HG02642 (cell line): ENCODE data around the gene ARHGAP6.

Experiments
- ATAC-seq: cut with Tn5 transposase; IDR thresholded peaks from one replicate; pipeline ENCODE4 v1.9.1; 2021; ENCODE audit warnings: mild to moderate bottlenecking; ENCODE audit not compliant: unreplicated experiment, poor library complexity

ARHGAP6 gene

DNA sequence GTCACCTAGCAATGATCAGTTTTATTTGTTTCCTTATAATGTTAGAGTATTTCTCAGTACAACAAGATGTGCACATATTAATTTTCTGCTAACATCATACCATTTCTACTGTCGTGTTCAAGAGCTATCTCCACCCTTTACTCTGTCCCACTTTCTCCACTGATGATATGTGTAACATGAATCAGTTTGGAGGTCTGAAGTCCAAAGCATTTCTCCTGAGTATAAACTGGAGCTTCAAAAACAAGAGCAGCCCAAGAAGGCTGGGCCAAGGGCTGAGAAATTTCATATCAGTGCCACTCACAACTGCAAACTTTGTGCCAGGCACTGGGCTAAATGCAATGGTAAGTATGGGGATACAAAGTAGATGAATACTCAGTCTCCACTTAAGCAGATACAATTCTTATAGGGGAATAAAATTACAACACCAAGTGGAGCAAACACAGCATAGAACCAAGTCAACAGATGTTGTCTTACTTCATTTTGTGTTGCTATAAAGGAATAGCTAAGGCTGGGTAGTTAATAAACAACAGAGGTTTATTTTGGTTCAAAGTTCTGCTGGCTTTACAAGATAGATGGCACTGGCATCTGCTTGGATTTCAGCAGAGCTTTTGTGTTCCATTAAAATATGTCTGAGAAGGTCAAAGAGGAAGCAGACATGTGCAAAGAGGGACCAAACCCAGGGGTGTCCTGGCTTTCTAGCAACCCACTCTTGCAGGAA lies 328.3 kb downstream of the ARHGAP6 start:
- ATAC-seq, result no peak

DNA sequence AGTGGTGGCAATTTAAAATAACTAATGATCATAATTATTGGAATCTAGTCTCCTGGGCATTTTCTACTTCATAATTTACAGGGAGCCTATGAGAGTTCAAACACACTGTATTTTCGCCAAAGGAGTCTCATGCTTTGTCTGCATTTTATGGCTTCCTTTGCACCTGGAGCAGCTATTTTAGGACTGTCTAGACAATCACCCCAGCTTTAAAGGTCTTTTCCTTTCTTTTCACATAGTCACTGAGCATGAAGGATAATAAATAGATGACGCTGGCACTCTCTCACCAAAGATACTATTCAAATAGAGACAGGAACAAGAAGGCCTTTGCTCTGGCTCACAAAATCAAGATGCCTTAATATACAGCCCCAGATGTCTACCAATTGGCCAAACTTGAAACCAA lies 329.5 kb downstream of the ARHGAP6 start:
- no peak for ATAC-seq

DNA sequence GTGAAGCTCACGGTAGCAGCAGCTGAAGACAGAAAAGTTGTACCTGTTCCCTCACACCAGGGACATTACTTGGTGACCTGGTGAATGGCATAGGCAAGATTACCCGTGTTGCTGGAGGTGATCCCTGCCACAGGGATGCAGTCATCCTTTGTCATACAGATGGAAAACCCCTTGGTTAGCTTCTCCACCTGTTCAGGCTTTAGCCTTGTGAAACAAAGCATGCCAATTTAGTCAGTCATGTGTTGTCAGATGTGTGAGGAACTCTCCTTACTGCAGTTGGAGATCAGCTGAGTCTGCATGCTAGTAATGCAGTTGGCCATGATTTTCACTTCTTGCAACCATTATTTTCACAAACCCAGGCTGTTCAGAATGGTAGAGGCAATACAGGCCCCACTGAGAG lies 331.6 kb downstream of the ARHGAP6 start:
- ATAC-seq, result no peak

DNA sequence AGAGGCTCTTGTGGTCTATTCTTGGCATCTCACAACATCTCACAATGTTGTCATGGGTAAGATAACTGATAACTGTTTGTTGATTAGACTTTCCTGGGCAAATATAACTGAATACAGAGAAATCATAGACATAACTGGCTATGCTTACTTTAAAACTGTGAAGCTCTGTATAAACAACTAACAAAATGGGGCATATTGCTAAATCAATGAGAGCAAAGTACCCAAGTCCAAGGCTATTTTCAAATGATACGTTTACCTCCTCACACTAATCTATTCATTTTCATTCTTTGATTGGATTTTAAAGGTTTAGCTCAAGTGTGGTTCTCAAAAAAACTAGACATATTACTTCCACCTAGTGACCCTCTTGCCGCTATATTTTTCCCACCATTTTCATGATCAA lies 333.9 kb downstream of the ARHGAP6 start:
- ATAC-seq, result no peak

DNA sequence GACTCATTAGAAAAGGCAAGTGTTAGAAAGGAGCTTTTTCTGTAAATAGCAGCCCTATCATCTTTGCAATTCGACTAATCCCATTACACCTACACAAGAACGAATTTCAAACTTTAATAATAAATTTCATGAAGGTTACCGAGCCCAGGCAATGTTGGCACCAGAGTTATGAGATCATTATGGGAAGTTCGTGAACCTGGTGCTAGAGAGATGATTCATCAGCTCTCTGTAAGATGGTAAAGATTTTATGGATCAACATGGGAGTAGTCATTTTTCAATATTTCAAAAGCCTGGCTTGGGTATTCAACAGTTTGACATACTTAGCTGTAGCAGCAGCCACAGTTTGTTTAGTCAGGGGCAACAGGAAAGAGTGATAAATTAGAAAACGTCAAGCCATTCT lies 336.7 kb downstream of the ARHGAP6 start:
- no peak for ATAC-seq

DNA sequence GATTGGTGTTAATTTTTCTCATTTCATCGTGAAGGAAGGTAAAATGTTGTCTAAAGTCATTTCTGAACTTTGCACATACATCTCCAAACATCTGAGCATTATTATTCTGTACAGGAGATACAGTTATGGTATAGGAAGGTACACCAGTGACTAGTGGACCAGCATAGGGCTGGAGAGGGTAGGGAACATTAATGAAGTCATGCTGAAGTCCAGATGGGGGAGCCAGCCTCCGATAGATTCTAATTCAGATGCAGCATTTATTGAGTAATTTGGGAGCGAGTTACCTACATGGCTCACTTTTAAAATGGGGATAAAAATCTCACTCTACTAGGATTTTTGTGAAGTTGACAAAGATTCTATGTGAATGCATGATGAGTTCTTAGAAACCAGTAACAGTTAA lies 337.6 kb downstream of the ARHGAP6 start:
- no peak for ATAC-seq

DNA sequence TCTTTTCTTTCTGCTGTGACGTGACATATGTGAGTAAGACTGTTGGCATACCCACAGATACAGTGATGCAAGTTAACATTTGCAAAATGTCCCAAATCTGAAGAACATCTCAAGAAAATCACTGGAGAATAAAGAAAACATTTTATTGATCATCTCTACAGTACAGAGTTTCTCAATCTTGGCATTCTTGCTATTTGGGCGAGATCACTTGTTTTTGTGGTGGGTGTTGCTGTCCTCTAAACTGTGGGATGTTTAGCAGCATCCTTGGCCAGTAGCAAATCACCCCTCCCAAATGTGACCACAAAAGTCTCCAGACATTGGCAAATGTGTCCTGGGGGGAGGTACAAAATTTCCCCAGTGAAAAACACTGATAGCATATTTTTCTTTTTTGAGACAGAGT lies 343.7 kb downstream of the ARHGAP6 start:
- no peak for ATAC-seq

DNA sequence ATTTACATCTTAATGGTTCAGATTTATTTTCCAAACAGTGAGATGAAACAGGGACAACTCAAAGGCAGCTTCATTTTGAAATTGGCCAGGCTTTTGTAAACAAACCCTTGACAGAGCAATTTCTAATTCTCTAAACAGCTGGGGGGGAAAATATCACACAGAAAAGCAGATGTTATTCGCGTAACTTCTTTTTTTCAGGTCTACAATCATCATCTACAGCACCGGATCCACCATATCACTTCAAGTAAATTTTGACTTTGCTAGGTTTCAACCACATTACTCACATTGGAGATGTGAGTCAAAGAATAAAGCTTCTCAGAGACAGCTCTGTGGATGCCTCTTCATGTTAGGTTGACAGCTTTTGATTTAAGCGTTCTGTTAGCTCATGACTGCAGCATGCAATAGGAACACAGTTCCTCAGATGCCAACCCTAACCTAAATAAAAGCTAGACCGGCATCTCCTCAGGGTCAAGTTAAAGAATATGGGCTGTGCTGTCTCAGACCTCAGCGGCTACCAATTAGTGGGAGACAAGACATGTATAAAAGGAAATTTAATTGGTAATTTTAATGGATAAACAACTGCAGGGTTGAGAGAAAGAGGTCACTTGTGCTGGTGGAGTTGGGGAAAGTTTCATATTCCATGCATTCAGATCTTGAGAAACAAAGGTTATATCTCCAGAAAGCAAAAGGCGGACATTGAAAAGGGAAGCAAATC lies 345.8 kb downstream of the ARHGAP6 start:
- ATAC-seq, result no peak

DNA sequence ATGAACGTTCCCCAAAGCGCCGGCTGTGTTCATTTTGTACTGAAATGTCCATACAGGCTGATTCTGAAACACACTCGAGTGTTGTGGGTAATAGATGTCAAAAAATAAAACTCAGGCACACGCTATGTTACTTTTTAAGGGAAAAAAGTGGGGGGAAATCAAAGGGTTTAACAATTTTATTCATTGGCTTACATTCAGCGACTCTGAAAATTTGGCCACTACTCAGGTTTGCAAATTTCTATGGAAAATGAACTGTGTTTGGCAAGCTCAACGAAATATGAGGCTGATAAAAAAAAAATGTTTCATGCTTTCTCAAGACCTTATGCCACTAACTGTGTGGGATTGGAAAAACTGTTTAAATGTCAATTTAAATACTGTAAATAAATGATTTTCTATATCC lies 354.0 kb downstream of the ARHGAP6 start:
- no peak for ATAC-seq

DNA sequence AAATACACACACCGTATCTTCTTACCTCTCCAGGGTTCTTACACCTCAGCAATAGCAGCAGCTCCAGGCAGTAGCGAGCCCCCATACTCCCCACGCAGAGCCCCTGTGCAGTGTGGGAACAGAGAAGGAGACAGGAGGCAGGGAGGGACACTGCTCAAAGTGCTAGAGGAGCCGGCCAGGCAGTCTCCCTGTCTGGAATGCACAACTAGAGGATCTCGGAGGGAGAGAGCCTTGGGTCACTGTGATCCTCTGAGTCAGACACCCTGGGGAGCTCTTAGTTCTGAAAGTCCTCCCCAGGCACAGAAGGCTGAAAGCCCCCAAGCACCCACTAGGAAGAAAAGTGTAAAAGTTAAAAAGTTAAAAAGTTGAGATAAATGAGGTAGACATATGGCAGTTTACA lies 356.5 kb downstream of the ARHGAP6 start:
- no peak for ATAC-seq

DNA sequence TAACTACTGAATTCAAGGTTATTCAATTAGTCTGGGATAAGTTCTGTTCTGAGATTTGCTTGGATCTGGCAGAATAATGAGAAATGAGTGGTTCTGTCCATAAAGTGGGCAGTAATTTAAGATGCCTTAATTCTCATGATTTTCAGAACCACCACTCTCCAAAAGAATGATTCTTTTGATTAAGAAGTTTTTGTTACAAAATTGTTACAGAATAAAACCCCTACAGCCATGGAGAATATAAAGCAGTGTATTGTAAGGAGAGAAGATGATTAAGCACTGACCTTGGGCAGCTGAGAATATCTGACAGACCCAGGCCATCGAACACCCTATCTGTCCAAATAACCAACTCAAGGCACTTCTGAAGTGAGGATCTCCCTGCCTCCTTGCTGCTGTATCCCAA lies 360.1 kb downstream of the ARHGAP6 start:
- no peak for ATAC-seq

DNA sequence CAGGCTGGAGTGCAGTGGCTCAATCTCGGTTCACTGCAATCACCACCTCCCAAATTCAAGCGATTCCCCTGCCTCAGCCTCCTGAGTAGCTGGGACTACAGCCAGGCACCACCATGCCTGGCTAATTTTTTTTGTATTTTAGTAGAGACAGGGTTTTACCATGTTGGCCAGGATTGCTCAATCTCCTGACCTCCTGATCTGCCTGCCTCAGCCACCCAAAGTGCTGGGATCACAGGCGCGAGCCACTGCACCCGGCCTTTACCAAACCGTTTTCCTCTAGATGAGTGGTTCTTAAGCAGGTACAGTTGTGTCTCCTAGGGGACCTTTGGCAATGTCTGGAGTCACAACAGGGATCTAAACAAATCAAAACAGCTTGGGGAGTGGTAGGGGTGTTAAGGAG lies 360.9 kb downstream of the ARHGAP6 start:
- ATAC-seq, result no peak

DNA sequence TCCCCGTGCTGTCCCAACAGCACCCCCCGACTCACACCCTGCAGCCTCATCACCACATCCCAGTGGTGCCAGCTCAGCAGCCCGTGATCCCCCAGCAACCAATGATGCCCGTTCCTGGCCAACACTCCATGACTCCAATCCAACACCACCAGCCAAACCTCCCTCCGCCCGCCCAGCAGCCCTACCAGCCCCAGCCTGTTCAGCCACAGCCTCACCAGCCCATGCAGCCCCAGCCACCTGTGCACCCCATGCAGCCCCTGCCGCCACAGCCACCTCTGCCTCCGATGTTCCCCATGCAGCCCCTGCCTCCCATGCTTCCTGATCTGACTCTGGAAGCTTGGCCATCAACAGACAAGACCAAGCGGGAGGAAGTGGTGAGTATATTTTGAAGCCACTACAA lies 367.1 kb downstream of the ARHGAP6 start:
- no peak for ATAC-seq

DNA sequence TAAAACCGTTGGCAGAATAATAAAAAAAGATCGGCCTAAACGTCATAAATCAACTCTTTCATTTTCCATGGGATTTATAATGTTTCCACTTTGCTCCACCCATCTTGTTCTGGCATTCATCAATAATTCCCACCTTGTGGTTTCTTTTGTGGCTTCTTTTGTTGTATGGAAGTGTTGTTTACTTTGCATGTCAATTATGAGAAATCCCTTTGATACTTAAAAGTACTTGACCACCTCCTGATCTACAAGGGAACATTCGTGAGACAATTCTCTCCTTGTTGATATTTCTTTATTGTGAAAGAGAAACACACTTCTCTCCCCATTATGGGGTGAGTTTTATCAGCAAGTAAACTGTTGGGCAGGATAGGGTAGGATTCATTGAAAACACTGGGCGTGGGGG lies 369.7 kb downstream of the ARHGAP6 start:
- ATAC-seq, result no peak

DNA sequence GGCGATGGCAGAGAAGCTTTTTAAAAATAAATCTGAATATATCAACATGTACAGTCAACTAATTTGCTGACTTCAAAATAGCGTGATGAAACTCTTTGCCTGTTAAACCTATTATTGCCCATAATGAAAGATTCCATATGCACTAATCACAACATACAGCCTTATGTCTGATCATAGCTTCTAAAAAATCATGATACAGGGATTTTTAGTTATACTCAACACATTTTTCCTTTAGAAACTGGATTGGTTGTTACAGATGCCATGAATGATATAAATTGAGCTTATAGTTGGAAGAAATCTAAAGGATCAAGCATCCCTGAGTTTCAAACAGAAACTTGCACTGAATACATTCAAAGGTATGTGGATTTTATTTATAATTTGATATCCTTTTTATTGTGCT lies 372.6 kb downstream of the ARHGAP6 start, which contains the start of gene AMELX:
TSS of gene AMELX (plus strand) at position 301 of the 400 bp plus-strand sequence. CDS start 1,376 bp downstream, outside the sequence.
- no peak for ATAC-seq

DNA sequence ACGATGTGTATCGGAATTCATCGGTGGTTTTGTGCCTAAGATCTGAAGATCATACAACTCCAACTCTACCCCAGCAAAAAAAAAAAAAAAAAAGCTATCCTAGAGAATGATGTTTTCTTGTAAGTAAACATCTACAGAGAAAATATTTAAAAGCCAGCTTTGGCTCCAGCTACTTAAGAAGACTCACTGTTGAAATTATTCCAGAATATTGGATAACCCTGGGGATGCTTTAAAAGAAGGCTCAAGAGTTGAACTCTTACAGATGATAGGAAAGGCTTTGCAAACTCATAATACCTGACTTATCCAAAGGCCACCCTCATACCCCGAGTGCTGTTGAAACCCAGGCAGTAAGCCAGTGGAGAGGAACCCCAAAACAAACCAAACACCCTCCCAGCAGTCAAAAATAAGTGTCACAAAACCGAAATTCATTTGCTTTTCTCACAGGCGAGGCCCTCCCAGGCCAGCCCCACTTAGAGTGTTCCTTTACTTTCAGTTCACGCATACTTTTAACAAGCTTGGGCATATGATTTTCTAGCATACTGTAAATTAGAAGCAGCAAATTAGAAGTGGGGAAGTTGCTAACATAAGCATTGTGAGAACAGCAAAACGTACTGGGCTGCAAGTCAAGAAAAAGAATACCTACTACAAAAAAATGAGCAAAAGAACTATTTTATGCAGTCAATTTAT lies 375.2 kb downstream of the ARHGAP6 start:
- ATAC-seq, result no peak

DNA sequence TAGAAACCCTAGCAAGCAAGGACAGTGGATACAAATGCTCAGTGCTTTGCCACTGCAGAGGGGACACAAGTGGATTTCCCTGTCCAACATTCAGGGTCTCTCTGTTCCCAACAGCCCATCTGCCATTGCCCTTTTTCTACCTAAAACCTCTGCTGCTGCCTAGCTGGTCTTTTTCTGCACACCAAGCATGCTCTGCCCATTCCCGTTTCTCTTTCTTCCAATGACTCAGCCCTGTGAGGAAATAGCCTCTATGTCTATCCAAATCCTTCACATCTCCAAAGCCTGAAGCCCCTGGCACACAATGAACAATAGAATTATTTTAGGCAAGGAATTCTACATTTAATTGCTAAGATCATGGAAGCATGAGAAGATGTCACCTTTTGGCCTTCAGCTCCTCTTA lies 378.2 kb downstream of the ARHGAP6 start:
- no peak for ATAC-seq

DNA sequence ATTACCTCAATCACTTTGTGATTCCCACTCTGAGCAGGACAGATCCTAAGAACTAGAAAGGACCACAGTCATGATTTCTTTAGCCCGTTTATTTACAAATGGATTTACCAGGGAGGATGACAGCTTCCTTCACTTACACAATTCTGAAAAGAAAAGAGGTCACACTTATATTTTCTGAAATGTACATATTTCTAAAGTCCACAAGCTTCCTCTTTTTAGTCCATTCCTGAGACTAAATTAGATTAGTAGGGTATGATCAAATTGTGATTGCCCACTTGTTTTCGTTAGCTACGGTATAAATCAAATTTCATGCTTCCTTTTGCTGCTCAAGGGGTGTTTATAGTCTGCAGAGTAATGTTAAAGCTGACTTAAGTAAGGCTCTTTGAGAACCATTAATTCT lies 380.1 kb downstream of the ARHGAP6 start:
- ATAC-seq, result no peak

DNA sequence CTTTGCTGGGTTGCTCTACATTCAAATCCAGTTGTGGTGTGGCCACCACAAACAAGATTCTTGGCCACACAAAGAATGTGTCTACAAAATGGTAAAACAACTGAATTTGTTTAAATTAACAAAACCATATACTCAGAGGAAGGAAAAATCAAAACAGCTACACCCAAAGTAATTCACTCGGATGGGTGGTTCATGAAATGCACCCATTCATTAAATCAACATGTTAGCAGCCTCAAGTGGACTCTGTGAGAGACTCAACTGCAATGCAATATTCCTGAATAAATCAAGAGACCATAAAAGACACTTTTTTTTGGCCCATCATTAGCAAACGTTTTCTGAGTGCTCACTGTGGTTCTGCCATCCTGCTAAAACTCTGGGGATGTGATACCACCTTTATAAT lies 383.7 kb downstream of the ARHGAP6 start:
- no peak for ATAC-seq

DNA sequence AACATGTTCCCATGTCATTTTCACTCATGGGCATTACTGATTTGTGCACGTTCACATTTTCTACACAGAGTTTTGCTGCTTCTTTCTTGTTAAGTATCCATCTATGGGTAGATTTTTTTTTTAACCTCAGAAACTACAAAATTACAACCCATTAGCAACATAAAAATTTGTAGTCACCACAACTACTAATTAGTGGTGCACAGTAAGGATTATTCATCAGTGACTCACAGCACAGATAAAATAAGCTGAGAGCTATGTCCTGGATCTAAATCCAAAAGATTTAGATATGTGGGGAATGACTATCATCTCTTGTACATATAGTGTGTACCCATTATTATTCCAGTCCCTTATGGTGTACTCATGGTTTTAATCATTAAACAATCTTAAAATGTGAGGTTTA lies 392.2 kb downstream of the ARHGAP6 start:
- no peak for ATAC-seq

DNA sequence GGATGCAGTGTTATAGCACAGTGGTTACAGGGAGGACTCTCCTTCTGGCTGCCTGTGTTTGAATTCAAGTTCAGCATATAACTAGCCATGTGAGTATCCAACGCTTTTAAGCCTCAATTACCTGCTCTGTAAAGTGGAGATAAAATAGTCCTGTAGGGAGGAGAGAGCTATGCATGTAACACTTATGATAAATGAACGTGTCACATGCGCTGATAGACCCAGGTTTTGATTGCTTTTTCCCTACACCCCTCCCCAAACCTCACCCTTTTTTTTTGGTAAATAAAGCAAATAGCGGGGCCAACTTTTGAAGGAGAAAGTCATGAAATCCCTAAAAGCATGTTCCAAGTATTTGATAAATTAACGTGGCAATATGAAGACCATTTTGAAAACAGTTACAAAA lies 392.9 kb downstream of the ARHGAP6 start:
- ATAC-seq, result no peak
